Aorta (tissue), 5 donors: ENCODE results near the gene TBCK. TPM values are rescaled to one million over a fixed set of nuclear protein-coding genes. Genes with fewer than 3 reads are reported as not detected.
A peak's percentile ranks its signal among the peaks of the same experiment; 100 is the strongest.

ENCODE experiments used
- ATAC-seq: fragments of 200-7000 bp; cut with Tn5 transposase; one replicate; pipeline ENCODE4 v1.9.1; 2022; ENCODE audit warnings: moderate library complexity; ENCODE audit not compliant: low FRiP score
- DNase-seq, 2 donors: peaks; one replicate each; pipeline ENCODE4 v3.0.0-alpha.2; 2020
- H3K27ac ChIP-seq, 2 donors: one replicate each; pipeline ENCODE4 v1.5.1; 2013; ENCODE audit warnings: low read length in 2 of 2, mild to moderate bottlenecking in 2 of 2, moderate library complexity in 2 of 2, control low read depth in 1 of 2, inconsistent platforms in 1 of 2, low read depth in 1 of 2
- H3K27me3 ChIP-seq, 2 donors: one replicate each; pipeline ENCODE4 v1.6.1; 2013; ENCODE audit warnings: control low read depth in 1 of 2, low read length in 1 of 2, mild to moderate bottlenecking in 1 of 2, moderate library complexity in 1 of 2; ENCODE audit not compliant: insufficient read depth in 2 of 2, control insufficient read depth in 1 of 2
- H3K36me3 ChIP-seq, 2 donors: one replicate each; pipeline ENCODE4 v1.6.1; 2013; ENCODE audit warnings: control low read depth in 1 of 2, low read length in 1 of 2, mild to moderate bottlenecking in 1 of 2; ENCODE audit not compliant: insufficient read depth in 2 of 2, control insufficient read depth in 1 of 2
- H3K4me1 ChIP-seq, 2 donors: one replicate each; pipeline ENCODE4 v1.6.1; 2013; ENCODE audit warnings: low read length in 2 of 2, control low read depth in 1 of 2, mild to moderate bottlenecking in 1 of 2, moderate library complexity in 1 of 2; ENCODE audit not compliant: insufficient read depth in 2 of 2, control insufficient read depth in 1 of 2
- H3K4me3 ChIP-seq, 2 donors: one replicate each; pipeline ENCODE4 v1.5.1; 2013; ENCODE audit warnings: low read length in 2 of 2, control low read depth in 1 of 2, mild to moderate bottlenecking in 1 of 2
- H3K9me3 ChIP-seq: one replicate; pipeline ENCODE4 v1.6.1; 2013; ENCODE audit warnings: mild to moderate bottlenecking, low read length; ENCODE audit not compliant: control insufficient read depth
- WGBS, 2 donors: extraction: QIAGEN DNeasy Blood & Tissue Kit; methylation state at CpG; one replicate each; pipeline ENCODE4 v1.1.7; 2013; 5-methylcytosine and 5-hydroxymethylcytosine counted together
- intact Hi-C, 2 donors: fragments of 100-400 bp; cut with DNase I; formaldehyde crosslinking; loops; one replicate each; pipeline versions ENCODE4 v1.14.2 to v1.15.0; 2022
- polyA plus RNA-seq, 2 donors: library from polyadenylated mRNA; stranded (reverse); fragments of 200-250 nt; gene quantifications; one replicate each; pipeline ENCODE4 v1.2.3, GENCODE V29; 2013
- total RNA-seq, 2 donors: library from RNA; stranded (reverse); fragmentation: NEBNext Ultra II Directional; extraction: Animal tissue kit (Norgen Biotek cat#: 25700); gene quantifications; one replicate each; pipeline ENCODE4 v1.2.1, GENCODE V29; 2021
- donor health status: healthy with polysubstance abuse.
- donor health status: Bipolar disorder and iron deficiency.
- donor health status: DM: no; HTN: no; CAD: no.
- donor health status: DM: no; HTN: no; CAD: no.
- donor health status: DM: yes; HTN: yes; CAD: no.

TBCK gene
- total and polyA plus RNA-seq, 4 donors, result 8.3 to 64.1 (median 31.1) TPM

GRCh38 chr4:105994841-105995501 lies 321.0 kb downstream of the TBCK start:
- H3K27ac ChIP-seq, result no peak overlapping the region
- no peaks in the 10 kb centered on the region for H3K36me3 ChIP-seq
- intact Hi-C loops, result loop anchor here in 1 of 2 donors (5.0 kb wide), 1 partner anchor 42 kb away; no protein-coding TSS in a partner anchor
- H3K4me3 ChIP-seq, result no peak overlapping the region
- peaks cover 4 to 6% of the 10 kb centered on the region in 2 donors for H3K4me1 ChIP-seq
- H3K9me3 ChIP-seq, result no peaks in the 10 kb centered on the region
- DNase-seq (no peak), ATAC-seq (no peak)
- no peaks in the 10 kb centered on the region for H3K27me3 ChIP-seq
- 69 to 86% methylated on average over 5 of the region's 5 CpGs for WGBS, 2 donors

- DNase-seq (no peak), ATAC-seq (no peak)
- no peaks in the 10 kb centered on the region for H3K36me3 ChIP-seq
- H3K9me3 ChIP-seq, result no peaks in the 10 kb centered on the region
- H3K27ac ChIP-seq, result no peak overlapping the region
- intact Hi-C loops, result loop anchor here in 1 of 2 donors (5.0 kb wide), 1 partner anchor 43 kb away; no protein-coding TSS in a partner anchor
- no peaks in the 10 kb centered on the region for H3K27me3 ChIP-seq
- H3K4me3 ChIP-seq, result no peak overlapping the region
- H3K4me1 ChIP-seq, result peaks cover 4 to 8% of the 10 kb centered on the region in 2 donors
- WGBS, 2 donors, result 43 to 49% methylated on average over 6 of the region's 6 CpGs
These were observed 321.9 kb downstream of the TBCK start for GRCh38 chr4:105994061-105994460.

GRCh38 chr4:105992641-105993305 lies 323.2 kb downstream of the TBCK start:
- Histone ChIP-seq H3K9me3 (no peaks in the 10 kb centered on the region), H3K4me1 (peaks cover 4 to 8% of the 10 kb centered on the region in 2 donors), H3K4me3 (no peak overlapping the region), H3K36me3 (no peaks in the 10 kb centered on the region), H3K27ac (no peak overlapping the region), H3K27me3 (no peaks in the 10 kb centered on the region)
- ATAC-seq, result no peak
- intact Hi-C loops, result loop anchor here in 1 of 2 donors (5.0 kb wide), 1 partner anchor 45 kb away; no protein-coding TSS in a partner anchor
- DNase-seq, result no peak
- 95 to 100% methylated on average over 2 of the region's 2 CpGs for WGBS, 2 donors

GRCh38 chr4:105991726-105992125 lies 324.3 kb downstream of the TBCK start:
- intact Hi-C loops, result loop anchor here in 1 of 2 donors (5.0 kb wide), 1 partner anchor 46 kb away; no protein-coding TSS in a partner anchor
- peak overlapping the region in 1 of 2 donors; percentile 17 for H3K27ac ChIP-seq
- H3K4me1 ChIP-seq, result peaks cover 4 to 8% of the 10 kb centered on the region in 2 donors
- no peaks in the 10 kb centered on the region for H3K36me3 ChIP-seq
- H3K4me3 ChIP-seq, result no peak overlapping the region
- H3K9me3 ChIP-seq, result no peaks in the 10 kb centered on the region
- no peaks in the 10 kb centered on the region for H3K27me3 ChIP-seq
- DNase-seq (no peak), ATAC-seq (no peak)
- WGBS, 2 donors, result 95% methylated on average over 8 of the region's 8 CpGs

Other genes starting within 250 kb of the TBCK start
- gene AIMP1, start 341 bp upstream of the TBCK start, total RNA-seq, result 10 to 100 TPM; 39.3 to 45.6 TPM
- gene AIMP1, start 341 bp upstream of the TBCK start, polyA plus RNA-seq, result 10 to 100 TPM; 30.2 to 38.6 TPM
- gene GIMD1, start 52.6 kb upstream of the TBCK start, total RNA-seq, result not detected
- gene GIMD1, start 52.6 kb upstream of the TBCK start, polyA plus RNA-seq, result 10 to 100 TPM in 1 of 2 donors, not detected in 1; 11.8 TPM